ENCODE results near the gene SLC35A4.

DNA sequence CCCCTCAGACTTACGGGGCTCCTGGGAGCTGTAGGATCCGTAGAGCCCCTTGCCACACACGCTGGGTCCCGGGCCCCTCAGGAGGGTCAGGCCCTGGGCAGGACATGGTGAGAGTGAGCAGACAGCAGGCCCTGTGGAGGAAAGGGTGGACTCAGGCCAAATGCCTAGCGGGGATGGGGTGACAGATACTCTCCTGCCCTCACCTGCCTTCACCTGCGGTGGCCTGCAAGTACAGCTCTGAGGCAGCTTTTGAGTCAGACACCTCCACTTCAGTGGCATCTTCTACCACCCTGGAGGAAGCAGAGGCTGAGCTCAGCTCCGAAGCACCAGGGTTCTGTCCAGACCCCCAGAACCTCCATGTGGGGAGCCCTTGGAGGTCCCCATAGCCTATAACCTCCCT, 26.2 kb downstream of the SLC35A4 start:
- no peak for TF ChIP-seq CREB1 (IDR thresholded peaks at IDR 0.05; ENCODE audit: low read depth)
- no peak for TF ChIP-seq RAD21 (IDR thresholded peaks at IDR 0.05; ENCODE audit: low read depth)
- no peak for TF ChIP-seq TEAD4 (IDR thresholded peaks at IDR 0.05)
- no peak for TF ChIP-seq FOXM1 (IDR thresholded peaks at IDR 0.05; ENCODE audit: borderline replicate concordance, low read depth)
- TF ChIP-seq EP300 (IDR thresholded peaks at IDR 0.05; ENCODE audit: borderline replicate concordance), result no peak
- no peak for TF ChIP-seq YY1 (IDR thresholded peaks at IDR 0.05; ENCODE audit: low read depth)
- TF ChIP-seq ZBTB7A (IDR thresholded peaks at IDR 0.05; ENCODE audit: low read depth), result no peak
- TF ChIP-seq CEBPB (IDR thresholded peaks at IDR 0.05), result no peak
- TF ChIP-seq TAF1 (IDR thresholded peaks at IDR 0.05; ENCODE audit: low read depth), result no peak
- TF ChIP-seq, protein P1, sequence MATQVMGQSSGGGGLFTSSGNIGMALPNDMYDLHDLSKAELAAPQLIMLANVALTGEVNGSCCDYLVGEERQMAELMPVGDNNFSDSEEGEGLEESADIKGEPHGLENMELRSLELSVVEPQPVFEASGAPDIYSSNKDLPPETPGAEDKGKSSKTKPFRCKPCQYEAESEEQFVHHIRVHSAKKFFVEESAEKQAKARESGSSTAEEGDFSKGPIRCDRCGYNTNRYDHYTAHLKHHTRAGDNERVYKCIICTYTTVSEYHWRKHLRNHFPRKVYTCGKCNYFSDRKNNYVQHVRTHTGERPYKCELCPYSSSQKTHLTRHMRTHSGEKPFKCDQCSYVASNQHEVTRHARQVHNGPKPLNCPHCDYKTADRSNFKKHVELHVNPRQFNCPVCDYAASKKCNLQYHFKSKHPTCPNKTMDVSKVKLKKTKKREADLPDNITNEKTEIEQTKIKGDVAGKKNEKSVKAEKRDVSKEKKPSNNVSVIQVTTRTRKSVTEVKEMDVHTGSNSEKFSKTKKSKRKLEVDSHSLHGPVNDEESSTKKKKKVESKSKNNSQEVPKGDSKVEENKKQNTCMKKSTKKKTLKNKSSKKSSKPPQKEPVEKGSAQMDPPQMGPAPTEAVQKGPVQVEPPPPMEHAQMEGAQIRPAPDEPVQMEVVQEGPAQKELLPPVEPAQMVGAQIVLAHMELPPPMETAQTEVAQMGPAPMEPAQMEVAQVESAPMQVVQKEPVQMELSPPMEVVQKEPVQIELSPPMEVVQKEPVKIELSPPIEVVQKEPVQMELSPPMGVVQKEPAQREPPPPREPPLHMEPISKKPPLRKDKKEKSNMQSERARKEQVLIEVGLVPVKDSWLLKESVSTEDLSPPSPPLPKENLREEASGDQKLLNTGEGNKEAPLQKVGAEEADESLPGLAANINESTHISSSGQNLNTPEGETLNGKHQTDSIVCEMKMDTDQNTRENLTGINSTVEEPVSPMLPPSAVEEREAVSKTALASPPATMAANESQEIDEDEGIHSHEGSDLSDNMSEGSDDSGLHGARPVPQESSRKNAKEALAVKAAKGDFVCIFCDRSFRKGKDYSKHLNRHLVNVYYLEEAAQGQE (IDR thresholded peaks at IDR 0.05; ENCODE audit: low read depth), result no peak
- TF ChIP-seq TCF12 (IDR thresholded peaks at IDR 0.05; ENCODE audit: low read depth), result no peak
- no peak for TF ChIP-seq EGR1 (IDR thresholded peaks at IDR 0.05)
- no peak for TF ChIP-seq NFIC (IDR thresholded peaks at IDR 0.05)

Measured in Ishikawa (cell line).